ENCODE results near the gene TSNAX. TPM values are rescaled to one million over a fixed set of nuclear protein-coding genes. Genes with fewer than 3 reads are reported as not detected.

The TSNAX gene
- total and polyA plus RNA-seq, 2 of the 8 experiments (the other 6 are each of a cell fraction or from before 2014, with no cell fraction given): 7.7 to 34.0 TPM

GRCh38 chr1:231528172-231529029 is at the start of gene TSNAX (continued):
- TF ChIP-seq ATF2 (IDR thresholded peaks at IDR 0.05; ENCODE audit: low read length): 0 out of 2 replicates have a peak, but pooled peaks have one; percentile 52
- no peak for TF ChIP-seq BRCA1 (IDR thresholded peaks at IDR 0.05; ENCODE audit: low read depth, low read length)
- peak; percentile 33 for TF ChIP-seq ASH2L (IDR thresholded peaks at IDR 0.05; ENCODE audit: low read length)
- TF ChIP-seq POLR2AphosphoS5 (IDR thresholded peaks at IDR 0.05; ENCODE audit: low read depth, low read length): peak; percentile 75
- TF ChIP-seq BCL11A (IDR thresholded peaks at IDR 0.05; ENCODE audit: low read depth in 2 of 2, low read length in 2 of 2): no peak
- TF ChIP-seq CHD2 (IDR thresholded peaks at IDR 0.05; ENCODE audit: low read length): 0 out of 2 replicates have a peak, but pooled peaks have one; percentile 5
- TF ChIP-seq EZH2 (IDR thresholded peaks at IDR 0.05; ENCODE audit: low read depth, low read length, severe bottlenecking): no peak
- no peak for TF ChIP-seq RNF2 (IDR thresholded peaks at IDR 0.05; ENCODE audit: borderline replicate concordance, low read depth, low read length, missing control alignments, poor library complexity, severe bottlenecking)
- TF ChIP-seq GTF2F1 (IDR thresholded peaks at IDR 0.05; ENCODE audit: borderline replicate concordance, low read depth, low read length): no peak
- no peak for TF ChIP-seq BACH1 (IDR thresholded peaks at IDR 0.05; ENCODE audit: low read length)
- peak; percentile 75 for TF ChIP-seq MAX (IDR thresholded peaks at IDR 0.05)
- TF ChIP-seq SIX5 (IDR thresholded peaks at IDR 0.05; ENCODE audit: low read depth, low read length): peak; percentile 75
